ENCODE results near the gene ETV1. TPM values are rescaled to one million over a fixed set of nuclear protein-coding genes. Genes with fewer than 3 reads are reported as not detected.

The ETV1 gene
- total RNA-seq, 1 experiment from 2014 or later = 68.5 TPM

DNA sequence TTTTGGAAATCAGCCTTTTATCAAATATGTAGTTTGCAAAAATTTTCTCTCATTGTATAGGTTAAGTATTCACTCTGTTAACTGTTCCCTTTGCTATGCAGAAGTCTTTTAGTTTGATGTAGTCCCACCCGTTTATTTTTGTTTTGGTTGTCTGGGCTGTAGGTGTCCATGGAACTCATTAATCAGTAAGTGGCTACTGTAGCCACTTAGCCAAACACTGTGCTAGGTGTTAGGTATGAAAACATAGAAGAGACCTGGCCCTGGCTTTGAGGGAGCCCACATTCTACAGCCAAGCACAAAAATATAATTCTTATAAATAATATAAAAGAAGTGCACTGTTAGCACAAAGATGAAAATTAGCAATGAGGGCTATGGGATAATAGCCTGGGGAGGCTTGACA is 133.5 kb downstream of the ETV1 start:
- H2BK12ac ChIP-seq (ENCODE audit: insufficient read length, low read depth, low read length) = no peak overlapping the region
- no peaks in the 10 kb centered on the region for H3K23me2 ChIP-seq (ENCODE audit: insufficient read length, low read depth, low read length, poor library complexity, severe bottlenecking)
- H3K4ac ChIP-seq (ENCODE audit: low read depth, low read length) = no peak overlapping the region
- Mint-ChIP-seq H3K27me3 (ENCODE audit: low read depth) (no peaks in the 10 kb centered on the region), H3K9me3 (no peaks in the 10 kb centered on the region), H3K27ac (no peak overlapping the region), H3K4me3 (no peak overlapping the region), H3K4me1 (peaks cover 7 to 13% of the 10 kb centered on the region in 2 experiments), H3K36me3 (ENCODE audit: insufficient read depth in 1 of 3, low read depth in 3 of 3) (no peaks in the 10 kb centered on the region)
- no peak overlapping the region for H4K91ac ChIP-seq (ENCODE audit: insufficient read length, low read depth, low read length)
- no peak overlapping the region for H4K5ac ChIP-seq (ENCODE audit: insufficient read length, low read depth, low read length)
- H2BK20ac ChIP-seq (ENCODE audit: low read depth, low read length, poor library complexity, severe bottlenecking) = no peak overlapping the region
- no peaks in the 10 kb centered on the region for H3K79me1 ChIP-seq (ENCODE audit: insufficient read depth, low read depth, low read length, poor library complexity, severe bottlenecking)
- no peaks in the 10 kb centered on the region for H3K27me3 ChIP-seq (ENCODE audit: insufficient read depth, low read length)
- H3K9ac ChIP-seq (ENCODE audit: extremely low read depth, insufficient read length, low read length) = no peak overlapping the region
- no peak overlapping the region for H3K14ac ChIP-seq (ENCODE audit: insufficient read depth, low read length)
- TF ChIP-seq, protein P1, sequence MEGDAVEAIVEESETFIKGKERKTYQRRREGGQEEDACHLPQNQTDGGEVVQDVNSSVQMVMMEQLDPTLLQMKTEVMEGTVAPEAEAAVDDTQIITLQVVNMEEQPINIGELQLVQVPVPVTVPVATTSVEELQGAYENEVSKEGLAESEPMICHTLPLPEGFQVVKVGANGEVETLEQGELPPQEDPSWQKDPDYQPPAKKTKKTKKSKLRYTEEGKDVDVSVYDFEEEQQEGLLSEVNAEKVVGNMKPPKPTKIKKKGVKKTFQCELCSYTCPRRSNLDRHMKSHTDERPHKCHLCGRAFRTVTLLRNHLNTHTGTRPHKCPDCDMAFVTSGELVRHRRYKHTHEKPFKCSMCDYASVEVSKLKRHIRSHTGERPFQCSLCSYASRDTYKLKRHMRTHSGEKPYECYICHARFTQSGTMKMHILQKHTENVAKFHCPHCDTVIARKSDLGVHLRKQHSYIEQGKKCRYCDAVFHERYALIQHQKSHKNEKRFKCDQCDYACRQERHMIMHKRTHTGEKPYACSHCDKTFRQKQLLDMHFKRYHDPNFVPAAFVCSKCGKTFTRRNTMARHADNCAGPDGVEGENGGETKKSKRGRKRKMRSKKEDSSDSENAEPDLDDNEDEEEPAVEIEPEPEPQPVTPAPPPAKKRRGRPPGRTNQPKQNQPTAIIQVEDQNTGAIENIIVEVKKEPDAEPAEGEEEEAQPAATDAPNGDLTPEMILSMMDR (conservative IDR thresholded peaks at IDR 0.05) = no peak
- no peak overlapping the region for H2BK5ac ChIP-seq (ENCODE audit: insufficient read length, low read length)
- no peak overlapping the region for H2BK15ac ChIP-seq (ENCODE audit: low read depth, low read length)
- no peak overlapping the region for H4K8ac ChIP-seq (replicated peaks; ENCODE audit: insufficient read length, low read depth, low read length)
- H2AK5ac ChIP-seq (ENCODE audit: insufficient read length, low read length) = no peak overlapping the region
- H3T11ph ChIP-seq (ENCODE audit: low read length) = no peak overlapping the region
- no peak overlapping the region for H3K4me2 ChIP-seq (ENCODE audit: insufficient read depth, insufficient read length, low read length)
- no peak overlapping the region for H3K23ac ChIP-seq (ENCODE audit: insufficient read length, low read depth, low read length)
- H3K9me3 ChIP-seq (ENCODE audit: control insufficient read depth, low read depth, low read length) = no peaks in the 10 kb centered on the region
- H3K18ac ChIP-seq (ENCODE audit: insufficient read length, low read depth, low read length) = no peak overlapping the region
- H2BK120ac ChIP-seq (ENCODE audit: low read depth, low read length, poor library complexity, severe bottlenecking) = no peak overlapping the region
- H3K56ac ChIP-seq (ENCODE audit: insufficient read length, low read depth, low read length) = no peak overlapping the region
- no peak overlapping the region for H3K27ac ChIP-seq (ENCODE audit: insufficient read length, low read depth, low read length)
- H3K4me1 ChIP-seq (ENCODE audit: insufficient read depth, low read length) = peaks cover 5% of the 10 kb centered on the region
- H2AFZ ChIP-seq (ENCODE audit: low read length) = no peak overlapping the region
- no peak for DNase-seq
- no peaks in the 10 kb centered on the region for H3K79me2 ChIP-seq (ENCODE audit: insufficient read depth, low read length)
- no peaks in the 10 kb centered on the region for H4K20me1 ChIP-seq (ENCODE audit: control insufficient read depth, insufficient read depth, insufficient read length)
- WGBS (ENCODE audit: extremely low coverage, insufficient read length, low lambda C conversion rate) = no CpG with 5 or more reads among the region's 1 CpG
